GM06990 (cell line): ENCODE measurements around the gene ALK.

Experiments
- DNase-seq: peaks from one replicate; pipeline ENCODE4 v3.0.0-alpha.2; 2011; ENCODE audit not compliant: insufficient read length; ENCODE audit errors: extremely low read depth
- H3K27me3 ChIP-seq: replicated peaks from 2 replicates; pipeline ENCODE4 v1.6.0; 2011; ENCODE audit warnings: low read length; ENCODE audit not compliant: control insufficient read depth, insufficient read depth
- H3K36me3 ChIP-seq: 2 replicates; pipeline ENCODE4 v1.5.1; 2011; ENCODE audit warnings: low read length; ENCODE audit not compliant: control insufficient read depth, insufficient read depth
- H3K4me3 ChIP-seq: replicated peaks from 2 replicates; pipeline ENCODE4 v1.5.1; 2011; ENCODE audit warnings: low read depth, mild to moderate bottlenecking, control low read depth, low read length
- TF ChIP-seq, protein P1 (sequence below): IDR thresholded peaks from 2 replicates; pipeline ENCODE4 v1.5.1; 2011; ENCODE audit warnings: low read length, control low read depth, mild to moderate bottlenecking, inconsistent platforms; ENCODE audit not compliant: insufficient read depth, poor library complexity, severe bottlenecking

ALK gene

GRCh38 chr2:29618024-29618423 is 303.4 kb downstream of the ALK start:
- no peak overlapping the region for H3K4me3 ChIP-seq
- H3K36me3 ChIP-seq: no peaks in the 10 kb centered on the region
- peaks cover 3% of the 10 kb centered on the region; the same call in 1 of the 2 replicates for H3K27me3 ChIP-seq
- no peak for DNase-seq
- TF ChIP-seq, protein P1, sequence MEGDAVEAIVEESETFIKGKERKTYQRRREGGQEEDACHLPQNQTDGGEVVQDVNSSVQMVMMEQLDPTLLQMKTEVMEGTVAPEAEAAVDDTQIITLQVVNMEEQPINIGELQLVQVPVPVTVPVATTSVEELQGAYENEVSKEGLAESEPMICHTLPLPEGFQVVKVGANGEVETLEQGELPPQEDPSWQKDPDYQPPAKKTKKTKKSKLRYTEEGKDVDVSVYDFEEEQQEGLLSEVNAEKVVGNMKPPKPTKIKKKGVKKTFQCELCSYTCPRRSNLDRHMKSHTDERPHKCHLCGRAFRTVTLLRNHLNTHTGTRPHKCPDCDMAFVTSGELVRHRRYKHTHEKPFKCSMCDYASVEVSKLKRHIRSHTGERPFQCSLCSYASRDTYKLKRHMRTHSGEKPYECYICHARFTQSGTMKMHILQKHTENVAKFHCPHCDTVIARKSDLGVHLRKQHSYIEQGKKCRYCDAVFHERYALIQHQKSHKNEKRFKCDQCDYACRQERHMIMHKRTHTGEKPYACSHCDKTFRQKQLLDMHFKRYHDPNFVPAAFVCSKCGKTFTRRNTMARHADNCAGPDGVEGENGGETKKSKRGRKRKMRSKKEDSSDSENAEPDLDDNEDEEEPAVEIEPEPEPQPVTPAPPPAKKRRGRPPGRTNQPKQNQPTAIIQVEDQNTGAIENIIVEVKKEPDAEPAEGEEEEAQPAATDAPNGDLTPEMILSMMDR: no peak

DNA sequence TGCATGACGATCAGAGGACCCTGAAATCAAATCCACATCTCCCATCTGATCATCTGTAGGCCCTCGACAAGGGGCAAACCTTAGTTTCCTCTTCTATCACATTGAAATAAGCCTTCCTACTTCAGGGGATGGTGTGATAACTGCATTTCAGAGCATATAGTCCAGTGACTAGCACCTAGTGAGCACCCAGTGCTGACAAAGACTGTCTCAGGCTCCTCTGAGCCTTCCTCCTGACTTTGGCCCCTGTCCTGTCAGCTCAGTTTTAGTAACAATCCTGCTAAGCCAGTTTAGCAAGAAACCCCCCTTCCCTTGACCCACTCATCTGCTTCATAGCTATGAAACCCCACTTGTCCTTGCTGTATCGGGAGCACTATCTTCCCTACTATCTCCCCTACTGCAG is 304.0 kb downstream of the ALK start:
- H3K36me3 ChIP-seq: no peaks in the 10 kb centered on the region
- no peak overlapping the region for H3K4me3 ChIP-seq
- TF ChIP-seq, protein P1: no peak
- no peak for DNase-seq
- H3K27me3 ChIP-seq: peaks cover 3% of the 10 kb centered on the region; the same call in 1 of the 2 replicates

- TF ChIP-seq, protein P1: no peak
- no peaks in the 10 kb centered on the region for H3K36me3 ChIP-seq
- no peak for DNase-seq
- no peak overlapping the region for H3K4me3 ChIP-seq
- H3K27me3 ChIP-seq: peaks cover 3% of the 10 kb centered on the region; the same call in 1 of the 2 replicates
Measured at GRCh38 chr2:29616569-29616968, 304.8 kb downstream of the ALK start.

DNA sequence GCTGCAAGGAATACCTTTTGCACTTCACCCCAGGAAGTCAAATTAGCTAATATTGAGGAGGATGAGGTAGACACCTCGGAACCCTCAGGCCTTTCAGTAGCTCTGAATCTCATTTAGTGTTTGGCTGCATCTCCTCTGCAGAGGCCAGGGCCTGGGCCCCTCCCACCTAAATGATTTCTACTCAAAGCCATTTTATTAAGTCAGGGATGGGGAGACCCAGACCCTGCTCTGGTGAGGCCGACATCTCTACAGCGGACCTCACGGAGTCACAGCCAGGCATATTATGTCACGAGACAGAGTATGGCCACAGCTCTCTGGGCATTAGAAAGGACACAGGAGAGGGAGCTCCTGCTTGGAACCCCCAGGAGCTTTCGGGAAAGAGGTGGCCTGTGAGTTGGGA is 305.5 kb downstream of the ALK start:
- DNase-seq: no peak
- TF ChIP-seq, protein P1: no peak
- Histone ChIP-seq H3K4me3 (no peak overlapping the region), H3K27me3 (0 out of 2 replicates have a peak, but pooled peaks cover 3% of the 10 kb centered on the region), H3K36me3 (no peaks in the 10 kb centered on the region)

DNA sequence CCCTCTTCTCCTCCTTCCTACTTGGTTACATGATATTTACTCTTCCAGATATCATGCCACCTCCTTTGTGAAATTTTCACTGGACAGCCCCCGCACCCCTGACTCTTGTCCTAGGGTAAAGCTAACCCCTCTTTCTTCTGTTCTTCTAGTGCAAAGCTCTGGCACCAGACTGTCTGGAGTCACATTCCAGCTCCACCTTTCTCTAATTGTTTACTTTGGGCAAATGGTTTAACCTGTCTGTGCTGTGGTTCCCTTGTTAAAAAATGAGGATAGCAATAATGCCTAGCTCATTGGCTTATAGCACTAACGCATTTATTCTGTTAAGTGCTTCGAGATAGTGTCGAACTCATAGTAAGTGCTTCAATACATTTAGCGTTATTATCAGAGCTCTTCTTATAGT is 306.2 kb downstream of the ALK start:
- TF ChIP-seq, protein P1: no peak
- Histone ChIP-seq H3K36me3 (no peaks in the 10 kb centered on the region), H3K4me3 (no peak overlapping the region), H3K27me3 (0 out of 2 replicates have a peak, but pooled peaks cover 3% of the 10 kb centered on the region)
- DNase-seq: no peak

GRCh38 chr2:29614295-29614830 is 307.0 kb downstream of the ALK start:
- H3K4me3 ChIP-seq: no peak overlapping the region
- DNase-seq: no peak
- TF ChIP-seq, protein P1: no peak
- 0 out of 2 replicates have a peak, but pooled peaks cover 3% of the 10 kb centered on the region for H3K27me3 ChIP-seq
- no peaks in the 10 kb centered on the region for H3K36me3 ChIP-seq
